ENCODE data around the gene ZMIZ1. TPM values are rescaled to one million over a fixed set of nuclear protein-coding genes. Genes with fewer than 3 reads are reported as not detected.
A peak's percentile ranks its signal among the peaks of the same experiment; 100 is the strongest.

Gene ZMIZ1
- total RNA-seq, 1 donor from 2014 or later = 84.7 TPM

DNA sequence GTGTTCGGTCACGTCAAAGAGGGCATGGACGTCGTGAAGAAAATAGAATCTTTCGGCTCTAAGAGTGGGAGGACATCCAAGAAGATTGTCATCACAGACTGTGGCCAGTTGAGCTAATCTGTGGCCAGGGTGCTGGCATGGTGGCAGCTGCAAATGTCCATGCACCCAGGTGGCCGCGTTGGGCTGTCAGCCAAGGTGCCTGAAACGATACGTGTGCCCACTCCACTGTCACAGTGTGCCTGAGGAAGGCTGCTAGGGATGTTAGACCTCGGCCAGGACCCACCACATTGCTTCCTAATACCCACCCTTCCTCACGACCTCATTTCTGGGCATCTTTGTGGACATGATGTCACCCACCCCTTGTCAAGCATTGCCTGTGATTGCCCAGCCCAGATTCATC lies 285.0 kb downstream of the ZMIZ1 start:
- Histone ChIP-seq H3K4me1 (peaks cover 9% of the 10 kb centered on the region), H3K9me3 (no peaks in the 10 kb centered on the region), H3K27ac (no peak overlapping the region), H3K36me3 (peaks cover 61% of the 10 kb centered on the region), H3K27me3 (no peaks in the 10 kb centered on the region), H3K4me3 (no peak overlapping the region)
- ATAC-seq (no peak), DNase-seq (no peak)
- intact Hi-C loops (cut with DNase I) = no loop called here
- TF ChIP-seq, protein P1, sequence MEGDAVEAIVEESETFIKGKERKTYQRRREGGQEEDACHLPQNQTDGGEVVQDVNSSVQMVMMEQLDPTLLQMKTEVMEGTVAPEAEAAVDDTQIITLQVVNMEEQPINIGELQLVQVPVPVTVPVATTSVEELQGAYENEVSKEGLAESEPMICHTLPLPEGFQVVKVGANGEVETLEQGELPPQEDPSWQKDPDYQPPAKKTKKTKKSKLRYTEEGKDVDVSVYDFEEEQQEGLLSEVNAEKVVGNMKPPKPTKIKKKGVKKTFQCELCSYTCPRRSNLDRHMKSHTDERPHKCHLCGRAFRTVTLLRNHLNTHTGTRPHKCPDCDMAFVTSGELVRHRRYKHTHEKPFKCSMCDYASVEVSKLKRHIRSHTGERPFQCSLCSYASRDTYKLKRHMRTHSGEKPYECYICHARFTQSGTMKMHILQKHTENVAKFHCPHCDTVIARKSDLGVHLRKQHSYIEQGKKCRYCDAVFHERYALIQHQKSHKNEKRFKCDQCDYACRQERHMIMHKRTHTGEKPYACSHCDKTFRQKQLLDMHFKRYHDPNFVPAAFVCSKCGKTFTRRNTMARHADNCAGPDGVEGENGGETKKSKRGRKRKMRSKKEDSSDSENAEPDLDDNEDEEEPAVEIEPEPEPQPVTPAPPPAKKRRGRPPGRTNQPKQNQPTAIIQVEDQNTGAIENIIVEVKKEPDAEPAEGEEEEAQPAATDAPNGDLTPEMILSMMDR (IDR thresholded peaks at IDR 0.05) = no peak

DNA sequence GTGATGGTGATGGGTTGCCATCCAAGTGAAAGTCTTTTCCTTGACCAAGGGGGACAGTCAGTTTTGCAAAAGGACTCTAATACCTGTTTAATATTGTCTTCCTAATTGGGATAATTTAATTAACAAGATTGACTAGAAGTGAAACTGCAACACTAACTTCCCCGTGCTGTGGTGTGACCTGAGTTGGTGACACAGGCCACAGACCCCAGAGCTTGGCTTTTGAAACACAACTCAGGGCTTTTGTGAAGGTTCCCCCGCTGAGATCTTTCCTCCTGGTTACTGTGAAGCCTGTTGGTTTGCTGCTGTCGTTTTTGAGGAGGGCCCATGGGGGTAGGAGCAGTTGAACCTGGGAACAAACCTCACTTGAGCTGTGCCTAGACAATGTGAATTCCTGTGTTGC lies 285.4 kb downstream of the ZMIZ1 start:
- ATAC-seq = no peak
- intact Hi-C loops (cut with DNase I) = no loop called here
- TF ChIP-seq, protein P1 (IDR thresholded peaks at IDR 0.05) = no peak
- no peak overlapping the region for H3K27ac ChIP-seq
- H3K27me3 ChIP-seq = no peaks in the 10 kb centered on the region
- H3K36me3 ChIP-seq = peaks cover 59% of the 10 kb centered on the region
- DNase-seq = no peak
- no peaks in the 10 kb centered on the region for H3K9me3 ChIP-seq
- H3K4me3 ChIP-seq = no peak overlapping the region
- peaks cover 5% of the 10 kb centered on the region for H3K4me1 ChIP-seq

DNA sequence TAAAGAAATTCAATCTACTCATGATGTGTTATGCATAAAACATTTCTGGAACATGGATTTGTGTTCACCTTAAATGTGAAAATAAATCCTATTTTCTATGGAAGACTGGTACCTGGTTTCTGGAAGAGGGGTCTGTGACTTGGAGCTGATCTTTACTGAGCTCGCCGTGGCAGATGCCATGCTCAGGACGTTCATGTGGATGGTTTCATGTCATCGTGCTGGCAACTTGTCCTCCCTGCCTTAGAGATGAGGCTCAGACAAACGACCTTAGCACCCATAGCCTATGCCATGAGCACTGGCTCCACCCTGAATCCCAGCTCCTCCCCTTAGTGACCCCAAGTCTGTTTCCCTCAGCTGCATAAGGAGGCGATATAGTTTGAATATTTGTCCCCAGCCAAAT lies 285.8 kb downstream of the ZMIZ1 start:
- TF ChIP-seq, protein P1 (IDR thresholded peaks at IDR 0.05) = no peak
- H3K27ac ChIP-seq = no peak overlapping the region
- H3K36me3 ChIP-seq = peaks cover 55% of the 10 kb centered on the region
- H3K4me3 ChIP-seq = no peak overlapping the region
- DNase-seq = no peak
- H3K27me3 ChIP-seq = no peaks in the 10 kb centered on the region
- intact Hi-C loops (cut with DNase I) = no loop called here
- ATAC-seq = no peak
- H3K9me3 ChIP-seq = no peaks in the 10 kb centered on the region
- H3K4me1 ChIP-seq = peaks cover under 1% of the 10 kb centered on the region

DNA sequence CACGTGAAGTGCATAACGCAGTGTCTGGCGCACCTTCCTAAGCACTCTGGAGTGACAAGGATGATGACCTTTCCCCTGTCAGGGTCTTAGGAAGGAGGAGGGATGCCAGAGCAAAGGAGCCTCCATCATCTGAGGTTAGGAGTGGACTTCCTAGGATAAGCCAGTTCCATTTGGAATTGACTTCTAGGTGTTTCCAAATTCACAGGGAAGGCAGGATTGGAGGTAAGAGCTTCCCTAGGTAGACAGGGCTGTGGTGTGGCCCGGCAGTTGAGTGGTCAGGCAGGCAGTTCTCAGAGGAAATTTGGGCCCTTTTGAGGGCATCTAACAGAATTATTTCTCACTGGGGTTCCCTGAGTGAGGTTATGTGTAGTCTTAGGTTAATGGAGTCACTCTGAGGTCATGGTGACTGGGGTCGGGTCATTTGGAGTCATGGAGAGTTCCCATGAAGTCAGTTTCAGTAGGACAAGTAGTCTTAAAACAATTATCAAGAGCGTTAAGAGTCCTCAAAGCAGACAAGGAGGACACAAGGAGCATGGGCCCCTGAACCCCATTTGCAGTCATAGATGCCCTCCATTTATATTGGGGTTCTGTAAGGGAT lies 286.8 kb downstream of the ZMIZ1 start:
- no peak for DNase-seq
- Histone ChIP-seq H3K27me3 (no peaks in the 10 kb centered on the region), H3K4me1 (no peaks in the 10 kb centered on the region), H3K9me3 (no peaks in the 10 kb centered on the region), H3K4me3 (no peak overlapping the region), H3K27ac (no peak overlapping the region), H3K36me3 (peaks cover 46% of the 10 kb centered on the region)
- TF ChIP-seq, protein P1 (IDR thresholded peaks at IDR 0.05) = no peak
- intact Hi-C loops (cut with DNase I) = no loop called here
- ATAC-seq = no peak

DNA sequence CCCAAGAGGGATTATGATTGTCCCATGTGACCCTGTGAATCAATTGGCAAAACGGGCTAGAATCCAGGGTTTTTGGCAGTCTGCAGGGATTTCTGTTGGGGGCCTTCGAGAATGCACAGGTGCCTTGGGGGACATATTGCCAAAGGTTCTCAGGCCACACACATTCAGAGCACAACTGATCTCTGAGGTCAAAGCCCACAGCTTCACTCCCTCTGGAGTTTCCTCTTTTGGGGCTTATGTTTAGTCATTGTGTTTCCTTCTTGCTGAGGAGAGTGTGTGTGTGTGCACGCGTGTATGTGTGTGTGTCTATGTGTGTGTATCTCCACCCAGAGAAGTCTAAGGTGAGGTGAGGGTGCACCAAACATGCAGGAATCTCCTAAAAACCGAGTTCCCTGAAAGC lies 287.3 kb downstream of the ZMIZ1 start:
- ATAC-seq = peak; percentile 71

More for the DNA sequence above, 287.3 kb downstream of the ZMIZ1 start:
- no peaks in the 10 kb centered on the region for H3K4me1 ChIP-seq
- intact Hi-C loops (cut with DNase I) = no loop called here
- H3K27me3 ChIP-seq = no peaks in the 10 kb centered on the region
- H3K4me3 ChIP-seq = no peak overlapping the region
- H3K27ac ChIP-seq = no peak overlapping the region
- peaks cover 40% of the 10 kb centered on the region for H3K36me3 ChIP-seq
- H3K9me3 ChIP-seq = no peaks in the 10 kb centered on the region
- DNase-seq = no peak
- TF ChIP-seq, protein P1 (IDR thresholded peaks at IDR 0.05) = no peak
